Endothelial cell of umbilical vein (primary cell): ENCODE results near the gene SERPINF2. TPM values are rescaled to one million over a fixed set of nuclear protein-coding genes. Genes with fewer than 3 reads are reported as not detected.

ENCODE experiments used
- BruUV-seq: library from RNA; stranded (reverse); fragments of 400-500 nt; replicated peaks from 2 replicates; lab custom pipeline; 2021; lab: Mats Ljungman, UMichigan
- CTCF ChIA-PET: fragments of 300-600, 350-600 bp; sonication (Branson Sonifier 250); formaldehyde crosslinking; loops from one replicate; lab custom pipeline; 2021; ENCODE audit warnings: antibody characterized with exemption, inconsistent platforms; lab: Charles Lee
- POLR2A ChIA-PET: fragments of 300-600, 350-600 bp; sonication (Branson Sonifier 250); formaldehyde crosslinking; loops from one replicate; lab custom pipeline; 2021; ENCODE audit warnings: antibody characterized with exemption, inconsistent platforms; lab: Charles Lee
- DNase-seq: peaks from one replicate; pipeline ENCODE4 v3.0.0-alpha.2; 2011; ENCODE audit warnings: low read depth, low spot score
- FAIRE-seq: peaks from 2 replicates; lab custom pipeline; 2011; peaks lifted over from hg19 to GRCh38; lab: Jason Lieb, UNC
- H2AFZ ChIP-seq: 2 replicates; pipeline ENCODE4 v1.6.0; 2012; ENCODE audit warnings: low read depth, low read length, control low read depth, inconsistent platforms
- H3K27ac ChIP-seq: 2 replicates; pipeline ENCODE4 v1.5.1; 2011; ENCODE audit warnings: low read depth, mild to moderate bottlenecking, control low read depth, low read length, moderate library complexity; ENCODE audit not compliant: insufficient read depth
- H3K27me3 ChIP-seq, 2 experiments: 2 replicates each; pipeline versions ENCODE4 v1.6.0 to v1.6.1; 2011; ENCODE audit warnings: low read length in 2 of 2, mixed read lengths in 1 of 2; ENCODE audit not compliant: control insufficient read depth in 2 of 2, insufficient read depth in 2 of 2
- H3K36me3 ChIP-seq, 2 experiments: 2 replicates in 1 of 2; 3 replicates in 1 of 2; pipeline ENCODE4 v1.5.1; 2011; ENCODE audit warnings: low read length in 2 of 2, mild to moderate bottlenecking in 1 of 2, moderate library complexity in 1 of 2; ENCODE audit not compliant: control insufficient read depth in 2 of 2, insufficient read depth in 2 of 2; ENCODE audit errors: extremely low read depth in 1 of 2
- H3K4me1 ChIP-seq: 3 replicates; pipeline ENCODE4 v1.5.1; 2011; ENCODE audit warnings: mild to moderate bottlenecking, low read length; ENCODE audit not compliant: control insufficient read depth, insufficient read depth; ENCODE audit errors: extremely low read depth
- H3K4me2 ChIP-seq: 2 replicates; pipeline ENCODE4 v1.6.1; 2011; ENCODE audit warnings: low read length, control low read depth, mixed read lengths; ENCODE audit not compliant: insufficient read depth
- H3K4me3 ChIP-seq, 3 experiments: fragments of 200-600 bp in 1 of 3; sonication (generic), shearing (Covaris generic) in 1 of 3; replicated peaks in 1 of 3; 2 replicates each; pipeline ENCODE4 v1.5.1; 2011 to 2016; ENCODE audit warnings: control low read depth in 3 of 3, low read length in 3 of 3, mild to moderate bottlenecking in 2 of 3, inconsistent platforms in 1 of 3, low read depth in 1 of 3, moderate library complexity in 1 of 3; ENCODE audit not compliant: insufficient read depth in 1 of 3
- H3K79me2 ChIP-seq: 2 replicates; pipeline ENCODE4 v1.6.0; 2012; ENCODE audit warnings: low read length, inconsistent platforms; ENCODE audit not compliant: control insufficient read depth, insufficient read depth
- H3K9ac ChIP-seq: replicated peaks from 2 replicates; pipeline ENCODE3; 2011; ENCODE audit warnings: low read length, control low read depth; ENCODE audit not compliant: insufficient read depth; ENCODE audit errors: extremely low read depth
- H3K9me1 ChIP-seq: replicated peaks from 3 replicates; pipeline ENCODE4 v1.6.0; 2011; ENCODE audit warnings: mild to moderate bottlenecking, low read length; ENCODE audit not compliant: control insufficient read depth, insufficient read depth; ENCODE audit errors: extremely low read depth
- H3K9me3 ChIP-seq: replicated peaks from 2 replicates; pipeline ENCODE4 v1.5.1; 2012; ENCODE audit warnings: low read length, inconsistent platforms; ENCODE audit not compliant: control insufficient read depth, insufficient read depth
- H4K20me1 ChIP-seq: replicated peaks from 2 replicates; pipeline ENCODE3; 2011; ENCODE audit warnings: mild to moderate bottlenecking, low read length; ENCODE audit not compliant: control insufficient read depth, insufficient read depth; ENCODE audit errors: extremely low read depth
- CTCF ChIP-seq, 2 donors: IDR thresholded peaks; 1 replicate in 1 of 2; 2 replicates in 1 of 2; pipeline ENCODE4 v1.5.1; 2011; ENCODE audit warnings: low read length in 2 of 2, mild to moderate bottlenecking in 2 of 2, moderate library complexity in 2 of 2, control low read depth in 1 of 2, inconsistent platforms in 1 of 2, low read depth in 1 of 2; ENCODE audit not compliant: insufficient read depth in 1 of 2; ENCODE audit errors: extremely low read depth in 1 of 2
- EZH2 ChIP-seq: IDR thresholded peaks from 2 replicates; pipeline ENCODE4 v1.6.1; 2012; ENCODE audit warnings: borderline replicate concordance, low read depth, mild to moderate bottlenecking, moderate library complexity, low read length, inconsistent platforms; ENCODE audit not compliant: severe bottlenecking
- FOS ChIP-seq: IDR thresholded peaks from 2 replicates; pipeline ENCODE4 v1.6.1; 2011; ENCODE audit warnings: mild to moderate bottlenecking, low read length, moderate library complexity, borderline replicate concordance; ENCODE audit not compliant: insufficient read depth
- GATA2 ChIP-seq: IDR thresholded peaks from 2 replicates; pipeline ENCODE4 v1.7.0; 2011; ENCODE audit warnings: low read depth, mild to moderate bottlenecking, moderate library complexity, mixed read lengths, low read length; ENCODE audit not compliant: insufficient read length, insufficient read depth
- JUN ChIP-seq: IDR thresholded peaks from 2 replicates; pipeline ENCODE4 v1.6.1; 2011; ENCODE audit warnings: borderline replicate concordance, low read depth; ENCODE audit not compliant: insufficient read length, insufficient read depth
- MAX ChIP-seq: IDR thresholded peaks from 2 replicates; pipeline ENCODE4 v1.6.1; 2011; ENCODE audit not compliant: insufficient read depth, insufficient read length
- MYC ChIP-seq: IDR thresholded peaks from one replicate; pipeline ENCODE4 v1.6.1; 2011; ENCODE audit warnings: mild to moderate bottlenecking, low read depth, low read length
- POLR2A ChIP-seq: IDR thresholded peaks from 2 replicates; pipeline ENCODE4 v1.6.1; 2012; ENCODE audit warnings: low read depth, mild to moderate bottlenecking, control low read depth, low read length
- POLR2AphosphoS5 ChIP-seq: IDR thresholded peaks from 2 replicates; pipeline ENCODE4 v1.6.1; 2012; ENCODE audit warnings: low read depth, mild to moderate bottlenecking, control low read depth, low read length, moderate library complexity; ENCODE audit not compliant: insufficient read depth
- dilution Hi-C: fragments of 300-500 bp; cut with MboI; formaldehyde crosslinking; loops from one replicate; pipeline ENCODE4 v1.15.0; 2019; ENCODE audit warnings: low sequenced_read_pairs; ENCODE audit not compliant: extremely low pct_ligation_motif_present
- intact Hi-C: fragments of 100-400 bp; cut with micrococcal nuclease; formaldehyde crosslinking; loops from one replicate; pipeline ENCODE4 v1.10.0; 2022
- polyA plus RNA-seq, 4 experiments: library from polyadenylated mRNA; depleted of rRNA in 3 of 4; stranded (reverse) in 3 of 4; unstranded in 1 of 4; fragments of >200 nt; gene quantifications; 2 replicates each; pipeline versions ENCODE4 v1.2.1 to v1.2.3, GENCODE V29; 2011 to 2012; ENCODE audit warnings: missing spikeins in 1 of 4
- total RNA-seq: library from RNA; stranded (reverse); gene quantifications from 2 replicates; pipeline ENCODE4 v1.2.3, GENCODE V29; 2021

SERPINF2 gene
- total and polyA plus RNA-seq, 2 donors (not counting 3 experiments of a cell fraction or from before 2014, with no cell fraction given): 0.03 TPM; not detected in 1

GRCh38 chr17:1726626-1727257 lies 15.9 kb upstream of the SERPINF2 start:
- DNase-seq: no peak
- intact Hi-C loops: no loop called here
- dilution Hi-C loops: no loop called here
- no peak overlapping the region for H3K9ac ChIP-seq
- POLR2A ChIA-PET: interaction anchor here (1.1 kb wide), 1 partner anchor 10 kb away, joined by 6 read pairs; no protein-coding TSS in a partner anchor
- no peak overlapping the region for H2AFZ ChIP-seq
- BruUV-seq: no TSS peak
- FAIRE-seq: no peak
- CTCF ChIA-PET: interaction anchor here (0.7 to 12.8 kb wide), 4 partner anchors 20 to 58 kb away, joined by 3 to 262 read pairs (median 3); no protein-coding TSS in a partner anchor
- H3K36me3 ChIP-seq: peaks cover 0 to 3% of the 10 kb centered on the region in 2 experiments
- H4K20me1 ChIP-seq: no peaks in the 10 kb centered on the region
- no peak for TF ChIP-seq CTCF (IDR thresholded peaks at IDR 0.05; ENCODE audit: extremely low read depth in 1 of 2, insufficient read depth in 1 of 2, low read depth in 1 of 2, low read length in 2 of 2)
- no peak for TF ChIP-seq GATA2
- TF ChIP-seq JUN: no peak
- TF ChIP-seq FOS: no peak
- TF ChIP-seq POLR2AphosphoS5: no peak
- TF ChIP-seq EZH2: no peak
- no peak for TF ChIP-seq MYC
- no peak for TF ChIP-seq MAX
- TF ChIP-seq POLR2A: no peak
- no peaks in the 10 kb centered on the region for H3K9me1 ChIP-seq
- H3K27me3 ChIP-seq: no peaks in the 10 kb centered on the region
- no peak overlapping the region for H3K27ac ChIP-seq
- H3K79me2 ChIP-seq: peaks cover 2% of the 10 kb centered on the region
- no peak overlapping the region for H3K4me2 ChIP-seq
- H3K4me3 ChIP-seq: no peak overlapping the region
- H3K4me1 ChIP-seq: peaks cover 7% of the 10 kb centered on the region
- H3K9me3 ChIP-seq: no peaks in the 10 kb centered on the region
